SH-SY5Y (cell line): ENCODE results near the gene TSEN2.

Source experiments
- GATA2 ChIP-seq: IDR thresholded peaks from 2 replicates; pipeline ENCODE4 v1.6.1; 2011; ENCODE audit warnings: mild to moderate bottlenecking, low read depth, low read length
- GATA3 ChIP-seq: IDR thresholded peaks from 2 replicates; pipeline ENCODE4 v1.6.1; 2011; ENCODE audit warnings: low read depth, mild to moderate bottlenecking, low read length, moderate library complexity

GRCh38 chr3:12499474-12499873 is 15.2 kb downstream of the TSEN2 start:
- TF ChIP-seq GATA3 (no peak), GATA2 (no peak)
